ENCODE data around the gene ADGRV1.
"Not testable (repeated sequence)": the region's sequence is repeated elsewhere in the genome, so short reads cannot be mapped to it uniquely, and the experiment has no call there.

The ADGRV1 gene

GRCh38 chr5:90844931-90845330, 286.3 kb downstream of the ADGRV1 start:
- Histone ChIP-seq H3K4me2 (ENCODE audit: low read depth, low read length, poor library complexity, severe bottlenecking) (no peak overlapping the region), H3F3A (ENCODE audit: low read depth) (no peaks in the 10 kb centered on the region), H3K4me3 (ENCODE audit: low read length, poor library complexity, severe bottlenecking) (no peak overlapping the region), H3K4me1 (ENCODE audit: insufficient read depth, low read length, poor library complexity, severe bottlenecking) (no peaks in the 10 kb centered on the region), H2AFZ (ENCODE audit: low read length) (no peak overlapping the region), H3K9ac (ENCODE audit: low read depth, low read length, poor library complexity, severe bottlenecking) (no peak overlapping the region), H3K9me2 (replicated peaks; ENCODE audit: low read depth, low read length) (no peaks in the 10 kb centered on the region), H3K36me3 (ENCODE audit: insufficient read depth, low read length) (no peaks in the 10 kb centered on the region), H3K27me3 (ENCODE audit: insufficient read depth, low read length, poor library complexity, severe bottlenecking) (no peaks in the 10 kb centered on the region), H3K9me3 (ENCODE audit: insufficient read depth, low read depth, low read length) (no peaks in the 10 kb centered on the region), H3K79me2 (ENCODE audit: insufficient read depth, low read length) (no peaks in the 10 kb centered on the region), H4K20me1 (ENCODE audit: insufficient read depth, low read length, poor library complexity, severe bottlenecking) (no peaks in the 10 kb centered on the region)
- TF ChIP-seq EZH2phosphoT487 (IDR thresholded peaks at IDR 0.05; ENCODE audit: borderline replicate concordance) (no peak), CTCF (conservative IDR thresholded peaks at IDR 0.05; ENCODE audit: low read length) (no peak)

GRCh38 chr5:90845723-90846554, 287.3 kb downstream of the ADGRV1 start:
- Histone ChIP-seq H3K4me1 (ENCODE audit: insufficient read depth, low read length, poor library complexity, severe bottlenecking) (no peaks in the 10 kb centered on the region), H3K9ac (ENCODE audit: low read depth, low read length, poor library complexity, severe bottlenecking) (no peak overlapping the region), H2AFZ (ENCODE audit: low read length) (no peak overlapping the region), H3K9me2 (replicated peaks; ENCODE audit: low read depth, low read length) (no peaks in the 10 kb centered on the region), H3K9me3 (ENCODE audit: insufficient read depth, low read depth, low read length) (no peaks in the 10 kb centered on the region), H3K4me2 (ENCODE audit: low read depth, low read length, poor library complexity, severe bottlenecking) (no peak overlapping the region), H3F3A (ENCODE audit: low read depth) (no peaks in the 10 kb centered on the region), H3K27me3 (ENCODE audit: insufficient read depth, low read length, poor library complexity, severe bottlenecking) (no peaks in the 10 kb centered on the region), H3K79me2 (ENCODE audit: insufficient read depth, low read length) (no peaks in the 10 kb centered on the region), H3K36me3 (ENCODE audit: insufficient read depth, low read length) (no peaks in the 10 kb centered on the region), H3K4me3 (ENCODE audit: low read length, poor library complexity, severe bottlenecking) (no peak overlapping the region), H4K20me1 (ENCODE audit: insufficient read depth, low read length, poor library complexity, severe bottlenecking) (no peaks in the 10 kb centered on the region)
- no peak for TF ChIP-seq CTCF (conservative IDR thresholded peaks at IDR 0.05; ENCODE audit: low read length)
- no peak for TF ChIP-seq EZH2phosphoT487 (IDR thresholded peaks at IDR 0.05; ENCODE audit: borderline replicate concordance)

GRCh38 chr5:90847606-90848005, 289.0 kb downstream of the ADGRV1 start:
- H3K4me1 ChIP-seq (ENCODE audit: insufficient read depth, low read length, poor library complexity, severe bottlenecking); H3K9ac ChIP-seq (ENCODE audit: low read depth, low read length, poor library complexity, severe bottlenecking); H3F3A ChIP-seq (ENCODE audit: low read depth); H3K4me2 ChIP-seq (ENCODE audit: low read depth, low read length, poor library complexity, severe bottlenecking); H3K4me3 ChIP-seq (ENCODE audit: low read length, poor library complexity, severe bottlenecking); H3K9me2 ChIP-seq (replicated peaks; ENCODE audit: low read depth, low read length); H3K36me3 ChIP-seq (ENCODE audit: insufficient read depth, low read length); H2AFZ ChIP-seq (ENCODE audit: low read length); H3K79me2 ChIP-seq (ENCODE audit: insufficient read depth, low read length); H4K20me1 ChIP-seq (ENCODE audit: insufficient read depth, low read length, poor library complexity, severe bottlenecking); H3K9me3 ChIP-seq (ENCODE audit: insufficient read depth, low read depth, low read length); H3K27me3 ChIP-seq (ENCODE audit: insufficient read depth, low read length, poor library complexity, severe bottlenecking): not testable (repeated sequence)

- no peaks in the 10 kb centered on the region for H3K79me2 ChIP-seq (ENCODE audit: insufficient read depth, low read length)
- H3K4me3 ChIP-seq (ENCODE audit: low read length, poor library complexity, severe bottlenecking) = no peak overlapping the region
- no peaks in the 10 kb centered on the region for H4K20me1 ChIP-seq (ENCODE audit: insufficient read depth, low read length, poor library complexity, severe bottlenecking)
- H3K9ac ChIP-seq (ENCODE audit: low read depth, low read length, poor library complexity, severe bottlenecking) = no peak overlapping the region
- H3K36me3 ChIP-seq (ENCODE audit: insufficient read depth, low read length) = no peaks in the 10 kb centered on the region
- H3K9me2 ChIP-seq (replicated peaks; ENCODE audit: low read depth, low read length) = no peaks in the 10 kb centered on the region
- H3K4me1 ChIP-seq (ENCODE audit: insufficient read depth, low read length, poor library complexity, severe bottlenecking) = no peaks in the 10 kb centered on the region
- H3K27me3 ChIP-seq (ENCODE audit: insufficient read depth, low read length, poor library complexity, severe bottlenecking) = no peaks in the 10 kb centered on the region
- no peaks in the 10 kb centered on the region for H3K9me3 ChIP-seq (ENCODE audit: insufficient read depth, low read depth, low read length)
- H2AFZ ChIP-seq (ENCODE audit: low read length) = no peak overlapping the region
- TF ChIP-seq CTCF (conservative IDR thresholded peaks at IDR 0.05; ENCODE audit: low read length) = no peak
- TF ChIP-seq EZH2phosphoT487 (IDR thresholded peaks at IDR 0.05; ENCODE audit: borderline replicate concordance) = no peak
- H3K4me2 ChIP-seq (ENCODE audit: low read depth, low read length, poor library complexity, severe bottlenecking) = no peak overlapping the region
- H3F3A ChIP-seq (ENCODE audit: low read depth) = no peaks in the 10 kb centered on the region
These were observed 291.3 kb downstream of the ADGRV1 start for GRCh38 chr5:90849939-90850338.

Measured in Loucy (cell line).